Esophagus squamous epithelium (tissue), 4 donors: Measurements from ENCODE around the gene DOK5.

Experiments
- CTCF ChIP-seq, 6 experiments: fragments of 450-650 bp in 4 of 6; fragments of 200-600 bp in 2 of 6; sonication (generic) in 2 of 6; IDR thresholded peaks; one replicate each; pipeline ENCODE4 v1.5.1; 2016 to 2019; ENCODE audit warnings: antibody characterized with exemption in 6 of 6, mild to moderate bottlenecking in 4 of 6, moderate library complexity in 4 of 6
- POLR2A ChIP-seq, 4 donors: fragments of 450-650 bp; IDR thresholded peaks; one replicate each; pipeline ENCODE4 v1.6.1; 2017; ENCODE audit warnings: antibody characterized with exemption in 4 of 4, mild to moderate bottlenecking in 4 of 4, moderate library complexity in 3 of 4

GRCh38 chr20:54605319-54605718, 129.9 kb downstream of the DOK5 start:
- TF ChIP-seq CTCF (IDR thresholded peaks at IDR 0.05), result no peak
- TF ChIP-seq POLR2A (IDR thresholded peaks at IDR 0.05), result no peak
